Peyer's patch (tissue), 4 donors: ENCODE measurements around the gene KCNQ1.

ENCODE experiments used
- POLR2A ChIP-seq, 2 donors: fragments of 450-650 bp; IDR thresholded peaks; one replicate each; pipeline ENCODE4 v1.5.1; 2017; ENCODE audit warnings: antibody characterized with exemption in 2 of 2, mild to moderate bottlenecking in 2 of 2, moderate library complexity in 2 of 2
- TF ChIP-seq, protein P1 (sequence below), 6 experiments: fragments of 450-650 bp in 4 of 6; fragments of 200-600 bp in 2 of 6; sonication (generic) in 1 of 6; IDR thresholded peaks; one replicate each; pipeline ENCODE4 v1.5.1; 2017 to 2019; ENCODE audit warnings: antibody characterized with exemption in 6 of 6, mild to moderate bottlenecking in 3 of 6, moderate library complexity in 1 of 6

DNA sequence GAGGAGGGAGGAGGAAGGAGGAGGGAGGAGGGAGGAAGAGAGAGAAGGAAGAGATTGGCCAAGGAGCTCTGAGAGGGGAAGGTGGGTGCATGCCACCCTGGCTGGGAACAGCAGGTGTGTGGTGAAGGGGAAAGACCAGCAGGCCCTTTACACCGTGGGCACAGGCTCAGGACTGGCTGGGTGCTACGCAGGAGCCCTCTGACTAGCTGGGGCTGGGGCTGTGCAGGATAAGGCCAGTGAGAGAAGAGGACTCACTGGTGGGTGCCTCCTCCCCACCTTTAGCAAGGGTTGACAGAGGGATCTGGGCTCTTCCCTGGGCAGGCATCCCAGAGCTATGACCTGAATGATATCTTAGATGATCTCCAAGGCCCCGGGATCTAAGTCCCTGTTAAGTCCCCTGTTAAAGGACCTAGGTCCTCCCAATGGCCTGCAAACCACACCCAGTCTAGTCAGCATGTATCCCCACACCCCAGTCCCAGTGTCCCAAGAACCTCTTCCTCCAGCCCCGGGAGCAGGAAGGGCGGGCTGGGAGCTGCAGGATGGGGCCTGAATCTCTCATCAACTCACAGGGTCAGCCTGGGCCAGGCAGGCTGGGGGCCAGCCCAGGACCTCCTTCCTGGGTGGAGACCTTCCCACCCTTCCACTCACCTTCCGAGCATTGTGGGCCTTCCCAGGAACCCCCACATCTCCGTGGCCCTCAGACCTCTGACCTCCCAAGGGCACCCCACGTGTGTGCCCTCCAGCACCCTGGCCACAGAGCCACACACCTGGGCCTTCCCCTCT lies 385.4 kb downstream of the KCNQ1 start:
- TF ChIP-seq, protein P1, sequence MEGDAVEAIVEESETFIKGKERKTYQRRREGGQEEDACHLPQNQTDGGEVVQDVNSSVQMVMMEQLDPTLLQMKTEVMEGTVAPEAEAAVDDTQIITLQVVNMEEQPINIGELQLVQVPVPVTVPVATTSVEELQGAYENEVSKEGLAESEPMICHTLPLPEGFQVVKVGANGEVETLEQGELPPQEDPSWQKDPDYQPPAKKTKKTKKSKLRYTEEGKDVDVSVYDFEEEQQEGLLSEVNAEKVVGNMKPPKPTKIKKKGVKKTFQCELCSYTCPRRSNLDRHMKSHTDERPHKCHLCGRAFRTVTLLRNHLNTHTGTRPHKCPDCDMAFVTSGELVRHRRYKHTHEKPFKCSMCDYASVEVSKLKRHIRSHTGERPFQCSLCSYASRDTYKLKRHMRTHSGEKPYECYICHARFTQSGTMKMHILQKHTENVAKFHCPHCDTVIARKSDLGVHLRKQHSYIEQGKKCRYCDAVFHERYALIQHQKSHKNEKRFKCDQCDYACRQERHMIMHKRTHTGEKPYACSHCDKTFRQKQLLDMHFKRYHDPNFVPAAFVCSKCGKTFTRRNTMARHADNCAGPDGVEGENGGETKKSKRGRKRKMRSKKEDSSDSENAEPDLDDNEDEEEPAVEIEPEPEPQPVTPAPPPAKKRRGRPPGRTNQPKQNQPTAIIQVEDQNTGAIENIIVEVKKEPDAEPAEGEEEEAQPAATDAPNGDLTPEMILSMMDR (IDR thresholded peaks at IDR 0.05), result no peak
- TF ChIP-seq POLR2A (IDR thresholded peaks at IDR 0.05), result no peak
